DND-41 (cell line): ENCODE measurements around the gene SAC3D1.

Source experiments
- CTCF ChIP-seq: IDR thresholded peaks from 2 replicates; pipeline ENCODE4 v1.5.1; 2012; ENCODE audit warnings: borderline replicate concordance, low read length, moderate library complexity, mild to moderate bottlenecking; ENCODE audit not compliant: poor library complexity, severe bottlenecking; ENCODE audit errors: extremely low read depth
- EZH2 ChIP-seq: IDR thresholded peaks from 3 replicates; pipeline ENCODE4 v1.6.1; 2012; ENCODE audit warnings: borderline replicate concordance, low read depth, mild to moderate bottlenecking, moderate library complexity, low read length, inconsistent platforms; ENCODE audit not compliant: severe bottlenecking

- no peak for TF ChIP-seq CTCF
- no peak for TF ChIP-seq EZH2
Observed at GRCh38 chr11:65008873-65009272, 32.1 kb upstream of the SAC3D1 start.
